ENCODE measurements around the gene ZNF48.

ZNF48 gene

DNA sequence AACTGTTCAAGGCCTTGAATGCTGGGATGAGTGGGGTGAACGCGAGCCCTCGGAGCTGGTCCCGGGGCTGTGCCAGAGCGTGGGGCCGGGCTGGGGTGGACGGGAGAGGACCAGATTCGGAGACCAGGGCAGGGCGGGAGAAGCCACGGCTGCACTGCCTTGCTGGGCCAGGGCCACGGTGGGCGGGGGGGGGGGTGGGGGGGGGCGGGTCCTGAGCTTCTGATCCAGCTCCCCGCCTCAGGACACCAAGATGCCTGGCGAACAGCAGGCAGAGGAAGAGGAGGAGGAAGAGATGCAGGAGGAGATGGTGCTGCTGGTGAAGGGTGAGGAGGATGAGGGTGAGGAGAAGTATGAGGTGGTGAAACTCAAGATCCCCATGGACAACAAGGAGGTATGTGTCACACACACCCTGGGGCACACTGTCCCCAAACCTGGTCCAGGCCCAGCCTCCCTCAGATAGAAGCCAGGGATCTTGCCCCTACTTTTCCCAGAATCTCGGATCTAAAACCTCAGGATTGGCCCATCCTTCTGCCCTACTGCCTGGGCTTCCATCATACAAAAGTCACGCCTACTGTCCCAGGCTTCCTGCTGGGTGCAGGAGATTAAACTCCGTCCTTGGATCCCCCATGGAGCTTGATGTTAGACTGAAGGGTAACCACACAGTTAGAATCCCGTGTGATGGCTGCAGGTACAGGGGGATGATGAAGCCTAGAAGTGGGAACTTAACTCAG is 12.7 kb downstream of the ZNF48 start:
- DNase-seq, result no peak

DNA sequence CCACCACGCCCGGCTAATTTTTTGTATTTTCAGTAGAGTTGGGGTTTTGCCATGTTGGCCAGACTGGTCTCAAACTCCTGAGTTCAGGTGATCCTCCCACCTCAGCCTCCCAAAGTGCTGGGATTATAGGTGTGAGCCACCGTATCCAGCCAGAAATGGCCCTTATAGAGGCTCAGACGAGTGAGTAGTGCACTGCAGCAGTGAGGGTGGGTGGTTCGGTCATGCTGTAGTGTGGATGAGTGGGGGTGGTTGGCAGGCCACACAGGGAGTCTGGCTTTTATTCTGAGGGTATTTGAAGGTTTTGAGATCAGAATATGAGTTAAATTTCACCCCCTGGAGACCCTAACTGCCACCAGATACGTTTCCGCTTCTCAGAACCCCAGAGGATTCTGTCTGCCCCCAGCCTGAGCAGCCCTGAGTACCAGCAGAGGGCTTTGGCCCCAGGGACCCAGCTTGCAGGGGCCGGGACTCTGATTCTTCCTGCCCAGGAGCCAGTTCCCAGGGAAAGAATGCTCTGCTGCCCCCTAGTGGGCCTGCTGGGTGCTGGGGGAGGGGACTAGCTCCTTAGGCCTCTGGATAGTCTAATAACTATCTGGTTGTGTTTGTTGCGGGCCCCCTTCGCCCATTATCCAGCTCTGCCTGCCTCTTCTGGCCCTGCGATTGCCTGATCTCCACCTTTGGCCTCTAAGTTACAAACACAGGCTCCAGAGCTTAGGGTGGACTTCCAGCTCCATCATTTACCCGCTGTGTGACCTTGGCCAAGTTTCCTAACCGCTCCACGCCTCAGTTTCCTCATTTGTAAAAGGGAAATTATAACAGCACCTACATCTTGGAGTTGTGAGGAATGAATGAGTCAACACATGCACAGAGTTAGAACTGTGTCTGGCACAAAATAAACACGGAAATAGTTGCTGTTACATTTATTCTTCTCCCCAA is 14.2 kb downstream of the ZNF48 start:
- DNase-seq, result peak; percentile 92 to 96 (median 95)

DNA sequence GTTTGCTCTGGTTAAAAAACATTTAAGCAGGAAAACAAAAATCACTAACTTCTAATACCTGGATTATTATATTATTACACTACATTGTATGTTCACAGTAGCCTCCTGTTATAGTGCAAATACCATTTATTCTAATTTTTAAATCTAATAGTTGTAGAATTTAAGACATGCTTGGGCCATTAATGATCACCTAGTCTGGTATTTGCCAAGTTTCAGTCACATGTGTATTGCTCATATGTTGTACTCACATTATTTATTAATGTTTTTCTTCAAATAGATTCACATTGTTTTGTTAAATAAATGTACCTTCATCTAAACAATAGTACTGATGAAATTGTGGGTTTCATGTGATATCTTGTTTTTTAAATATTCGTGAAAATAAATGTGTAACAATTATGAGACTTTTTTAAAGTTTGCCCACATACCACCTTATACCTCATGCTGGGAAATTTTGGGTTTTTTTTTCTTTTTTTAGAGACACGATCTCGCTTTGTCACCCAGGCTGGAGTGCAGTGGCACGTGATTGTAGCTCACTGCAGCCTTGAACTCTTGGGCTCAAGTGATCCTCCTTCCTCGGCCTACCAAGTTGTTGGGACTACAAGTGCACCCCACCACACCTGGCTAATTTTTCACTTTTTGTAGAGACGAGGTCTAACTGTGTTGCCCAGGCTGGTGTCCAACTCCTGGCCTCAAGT is 18.0 kb downstream of the ZNF48 start:
- DNase-seq, result no peak

DNA sequence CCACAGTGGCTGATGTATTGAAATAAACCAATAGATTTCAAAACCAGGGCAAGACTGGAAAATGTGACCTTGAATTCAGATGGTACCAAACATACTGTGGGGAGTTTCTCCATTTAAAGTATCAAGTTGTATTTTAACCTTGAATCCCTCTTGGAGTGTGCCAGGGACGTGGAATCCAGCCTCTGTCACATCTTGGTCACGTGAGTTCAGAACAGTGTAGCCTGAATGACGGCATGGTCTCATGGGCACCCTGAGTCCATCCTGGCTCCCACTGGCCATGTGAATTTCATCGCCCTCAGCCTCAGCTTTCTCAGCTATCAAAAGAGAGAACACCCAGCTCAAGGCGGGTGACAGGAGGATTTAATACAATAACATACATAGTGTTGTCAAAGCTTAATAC is 18.9 kb downstream of the ZNF48 start:
- DNase-seq, result no peak

DNA sequence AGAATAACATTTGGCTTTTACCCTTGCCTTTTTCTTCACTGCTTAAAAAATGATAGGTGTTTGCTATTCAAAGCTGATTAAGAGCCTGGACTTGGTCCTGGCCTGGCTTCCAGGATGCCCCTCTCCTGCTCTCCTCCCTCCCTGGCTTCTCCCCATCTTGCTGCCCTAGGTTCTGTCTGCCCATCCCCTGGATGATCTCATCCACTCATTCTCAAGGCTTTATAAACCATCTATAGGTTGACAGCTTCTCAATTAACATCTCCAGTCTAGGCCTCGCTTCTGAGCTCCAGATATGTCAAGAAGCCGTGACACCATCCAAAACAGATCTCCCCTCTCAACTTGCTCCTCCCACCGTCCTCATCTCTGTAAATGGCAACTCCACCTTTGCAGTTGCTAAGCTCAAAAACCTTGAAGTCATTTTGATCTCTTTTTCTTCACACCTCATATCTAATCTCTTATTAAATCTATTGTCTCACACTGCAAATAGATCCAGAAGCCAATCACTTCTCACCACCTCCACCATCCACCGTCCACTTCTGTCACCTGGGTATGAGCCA is 20.9 kb downstream of the ZNF48 start:
- DNase-seq, result no peak

DNA sequence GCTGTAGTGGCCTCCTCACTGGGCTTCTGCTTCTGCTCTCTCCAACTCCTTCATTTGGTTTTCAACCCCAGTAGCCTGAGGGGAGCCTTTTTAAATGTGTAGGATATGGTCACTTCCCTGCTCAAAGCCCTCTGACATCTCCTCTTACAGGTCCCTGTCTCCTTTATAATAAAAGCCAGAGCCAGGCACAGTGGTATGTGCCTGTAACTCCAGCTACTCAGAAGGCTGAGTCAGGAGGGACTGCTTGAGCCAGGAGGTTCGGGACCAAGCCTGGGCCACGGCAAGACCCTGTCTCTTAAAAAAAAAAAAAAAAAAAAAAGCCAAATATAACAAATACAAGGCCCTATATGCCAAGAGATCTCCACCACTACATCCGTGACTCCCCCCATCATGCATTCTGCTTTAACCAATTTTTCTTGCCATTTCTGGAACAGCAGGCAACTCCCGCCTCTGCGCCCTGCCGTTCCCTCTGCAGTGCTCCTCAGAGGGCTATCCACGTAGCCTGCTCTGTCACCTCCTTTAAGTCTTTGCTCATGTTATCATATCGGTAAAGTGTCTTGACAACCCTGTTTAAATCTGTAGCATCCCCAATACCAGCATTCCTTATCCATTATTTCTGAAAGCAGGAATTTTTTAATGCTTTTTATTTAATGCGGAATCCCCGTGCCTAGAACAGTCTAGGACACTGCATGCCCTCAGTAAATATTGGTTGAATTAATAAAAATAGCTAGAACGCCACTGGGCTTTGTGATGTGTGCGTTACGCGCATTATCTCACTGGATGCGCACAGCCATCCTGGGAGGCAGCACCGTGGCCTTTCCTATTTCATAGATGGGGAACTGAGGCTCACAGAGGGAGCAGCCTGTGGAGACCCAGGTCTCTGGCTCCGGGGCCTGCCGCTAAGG is 21.7 kb downstream of the ZNF48 start:
- no peak for DNase-seq

DNA sequence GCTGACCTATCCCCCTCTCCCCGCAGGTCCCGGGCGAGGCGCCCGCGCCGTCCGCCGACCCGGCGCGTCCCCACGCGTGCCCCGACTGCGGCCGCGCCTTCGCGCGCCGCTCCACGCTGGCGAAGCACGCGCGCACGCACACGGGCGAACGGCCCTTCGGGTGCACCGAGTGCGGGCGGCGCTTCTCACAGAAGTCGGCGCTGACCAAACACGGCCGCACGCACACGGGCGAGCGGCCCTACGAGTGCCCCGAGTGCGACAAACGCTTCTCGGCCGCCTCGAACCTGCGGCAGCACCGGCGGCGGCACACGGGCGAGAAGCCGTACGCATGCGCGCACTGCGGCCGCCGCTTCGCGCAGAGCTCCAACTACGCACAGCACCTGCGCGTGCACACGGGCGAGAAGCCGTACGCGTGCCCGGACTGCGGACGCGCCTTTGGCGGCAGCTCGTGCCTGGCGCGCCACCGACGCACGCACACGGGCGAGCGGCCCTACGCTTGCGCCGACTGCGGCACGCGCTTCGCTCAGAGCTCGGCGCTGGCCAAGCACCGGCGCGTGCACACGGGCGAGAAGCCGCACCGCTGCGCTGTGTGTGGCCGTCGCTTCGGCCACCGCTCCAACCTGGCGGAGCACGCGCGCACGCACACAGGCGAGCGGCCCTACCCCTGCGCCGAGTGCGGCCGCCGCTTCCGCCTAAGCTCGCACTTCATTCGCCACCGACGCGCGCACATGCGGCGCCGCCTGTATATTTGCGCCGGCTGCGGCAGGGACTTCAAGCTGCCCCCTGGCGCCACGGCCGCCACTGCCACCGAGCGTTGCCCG is 22.5 kb downstream of the ZNF48 start:
- peak; percentile 84 to 91 (median 90) for DNase-seq

DNA sequence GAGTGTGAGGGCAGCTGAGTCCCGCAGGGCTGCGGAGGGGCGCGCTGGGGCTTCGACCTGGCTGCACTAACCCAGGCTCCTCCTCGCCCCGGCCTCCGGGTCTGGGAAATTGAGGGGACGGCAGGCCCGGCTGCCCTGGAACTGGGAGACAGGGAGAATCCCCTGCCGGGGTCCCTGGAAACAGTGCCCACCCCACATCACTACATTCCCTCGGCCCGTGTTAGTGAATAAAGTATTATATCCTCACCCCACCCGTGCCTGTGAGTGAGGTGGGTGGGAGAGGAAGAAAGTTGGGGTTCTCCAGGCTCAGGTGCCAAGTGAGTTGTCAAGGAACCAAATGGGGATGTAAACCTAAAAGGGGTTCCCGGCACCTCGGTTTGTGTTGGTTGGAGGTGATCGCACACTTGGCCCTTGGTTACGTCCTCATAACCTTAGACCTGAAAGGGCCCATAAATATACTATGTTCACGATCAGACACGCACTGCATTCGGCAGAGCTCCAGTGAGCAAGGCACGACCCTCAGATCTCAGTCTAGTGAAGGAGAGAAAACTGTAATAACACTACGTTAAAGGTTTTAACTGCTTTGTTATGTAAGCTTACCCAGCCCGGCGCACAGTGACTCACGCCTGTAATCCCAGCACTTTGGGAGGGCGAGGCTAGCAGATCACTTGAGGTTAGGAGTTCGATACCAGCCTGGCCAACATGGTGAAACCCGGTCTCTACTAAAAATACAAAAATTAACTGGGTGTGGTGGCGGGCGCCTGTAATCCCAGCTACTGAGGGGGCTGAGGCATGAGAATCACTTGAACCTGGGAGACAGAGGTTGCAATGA is 23.3 kb downstream of the ZNF48 start:
- DNase-seq, result peak in 2 of 3 donors; percentile 16 to 25

DNA sequence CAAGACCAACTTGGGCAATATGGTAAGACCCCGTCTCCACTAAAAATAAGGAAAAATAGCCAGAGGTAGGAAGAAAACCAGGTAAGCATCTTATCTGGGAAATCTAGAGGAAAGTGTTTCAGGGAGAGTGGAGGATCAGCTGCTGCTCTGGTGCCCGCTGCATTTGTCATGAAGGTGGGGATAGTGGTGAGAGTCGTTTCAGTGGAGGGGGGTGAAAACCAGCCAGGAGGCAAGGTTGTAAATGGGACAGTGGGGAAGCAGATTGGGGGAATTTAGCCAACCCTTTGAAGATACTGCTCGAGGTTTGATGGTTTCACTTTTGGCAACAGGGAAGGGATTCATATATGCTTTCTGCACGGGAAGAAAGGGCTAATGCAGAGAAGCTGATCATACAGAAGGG is 25.8 kb downstream of the ZNF48 start:
- no peak for DNase-seq

DNA sequence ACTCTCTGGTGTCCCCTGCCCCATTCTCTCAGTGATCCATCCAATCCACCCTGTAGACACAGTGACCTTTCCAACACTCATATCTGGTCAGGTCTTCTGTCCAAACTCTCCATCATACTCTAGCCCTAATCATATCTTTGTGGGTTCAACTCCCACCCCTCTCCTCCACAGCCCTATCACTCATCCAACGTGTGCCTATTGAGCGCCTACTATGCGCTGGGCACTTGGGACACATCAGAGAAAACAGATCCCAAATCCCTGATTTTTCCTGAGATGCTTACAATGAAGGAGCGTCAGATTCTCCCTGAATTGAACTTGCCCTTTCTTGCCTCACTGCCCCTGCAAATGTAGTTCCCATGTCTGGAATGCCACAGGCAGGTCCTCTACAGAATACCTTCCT is 32.8 kb downstream of the ZNF48 start:
- no peak for DNase-seq

DNA sequence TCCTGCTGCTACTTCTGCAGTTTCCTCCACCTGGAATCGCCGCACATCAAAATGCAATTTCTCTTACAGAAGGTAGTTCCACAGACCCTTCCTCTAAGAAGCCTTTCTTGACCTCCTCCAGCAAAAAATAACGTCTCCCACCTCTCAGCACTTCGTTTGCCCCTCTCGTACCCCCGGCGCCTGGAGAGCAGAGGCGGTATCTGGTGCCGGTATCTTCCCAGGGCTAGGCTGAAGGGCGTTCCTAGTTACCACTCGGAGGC is 34.1 kb downstream of the ZNF48 start:
- DNase-seq, result no peak

DNA sequence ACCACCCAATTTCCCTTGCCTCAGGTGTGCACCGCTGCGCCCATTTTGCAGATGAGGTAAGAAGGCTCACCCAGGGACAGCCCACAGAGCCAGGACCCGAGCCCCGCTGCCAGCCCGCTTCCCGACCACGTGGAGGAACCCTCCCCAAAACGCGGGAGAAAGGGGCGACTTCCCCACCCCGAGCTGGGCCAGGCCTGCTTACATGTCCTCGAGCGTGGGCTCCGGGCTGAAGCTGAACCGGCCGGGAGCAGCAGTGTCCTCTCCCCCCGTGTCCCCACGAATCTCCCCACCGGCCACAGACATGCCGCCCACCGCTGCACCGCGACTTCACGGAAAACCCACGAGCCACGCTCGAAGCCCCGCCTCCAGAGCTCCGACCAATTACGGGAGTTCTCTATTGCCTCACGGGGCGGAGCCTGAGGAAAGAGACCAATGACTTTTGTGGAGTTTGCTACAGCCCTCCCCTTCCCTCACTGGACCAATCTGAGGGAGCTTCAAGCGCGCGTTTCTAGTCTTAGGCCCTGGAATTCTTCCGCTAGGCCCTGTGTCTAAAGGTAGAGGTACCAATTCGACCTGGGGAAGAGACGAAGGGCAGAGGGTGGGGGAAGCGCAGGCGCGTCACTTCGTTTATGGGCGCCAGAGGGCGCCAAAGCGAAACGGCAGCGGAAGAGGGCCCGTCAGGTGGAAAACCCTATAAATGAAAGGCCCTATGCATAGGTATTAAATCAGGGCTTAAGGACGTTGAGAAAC is 34.6 kb downstream of the ZNF48 start, which contains the start of gene DCTPP1:
Gene DCTPP1 (minus strand): TSS at position 353 of the 750 bp plus-strand sequence. CDS start 50 bp downstream, at position 303.
- peak; percentile 97 to 98 (median 98) for DNase-seq

DNA sequence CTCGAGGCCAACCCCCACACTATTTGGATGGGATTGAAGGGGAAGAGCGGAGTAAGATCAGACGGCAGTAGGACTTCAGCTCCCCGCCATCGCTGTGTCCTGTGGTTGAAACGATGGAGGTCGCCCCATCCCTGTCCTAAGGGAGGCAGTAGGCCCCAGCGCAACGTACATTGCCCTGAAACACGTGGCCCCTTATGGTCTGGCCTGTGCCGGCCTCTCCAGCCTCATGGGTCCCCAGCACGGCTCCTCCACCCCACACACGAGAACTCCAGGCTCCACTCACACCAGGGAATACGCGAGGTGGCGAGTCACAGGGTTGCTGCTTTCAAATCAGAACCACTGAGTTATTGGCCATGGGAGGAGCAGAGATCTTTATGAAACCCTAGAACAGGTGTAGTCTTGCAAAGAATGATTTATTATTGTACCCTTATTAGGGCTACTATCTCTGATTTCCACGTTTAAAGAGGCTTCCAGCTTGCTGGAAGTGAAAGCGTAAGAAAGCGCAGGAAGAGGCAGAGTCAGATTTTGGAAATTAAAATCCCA is 35.3 kb downstream of the ZNF48 start:
- peak in 1 of 3 donors; percentile 18 for DNase-seq

DNA sequence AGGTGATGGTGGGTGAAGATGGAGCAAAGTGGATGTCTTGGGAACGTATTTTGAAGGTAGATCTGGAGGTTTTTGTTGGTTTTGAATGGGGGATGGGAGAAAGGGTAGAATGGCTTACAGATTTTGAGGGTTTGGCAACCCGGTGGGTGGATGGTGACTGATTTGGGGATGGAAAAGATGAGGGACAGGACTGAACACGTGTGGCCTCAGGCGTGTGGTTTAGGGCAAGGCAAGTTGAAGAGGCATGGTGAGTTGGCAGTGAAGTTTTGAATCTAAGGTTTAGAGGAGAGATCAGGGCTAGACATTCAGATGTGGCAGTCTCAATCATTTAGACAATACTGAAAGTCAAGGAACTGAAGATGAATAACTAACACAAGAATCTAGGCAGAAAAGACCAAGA is 39.6 kb downstream of the ZNF48 start:
- DNase-seq, result no peak

DNA sequence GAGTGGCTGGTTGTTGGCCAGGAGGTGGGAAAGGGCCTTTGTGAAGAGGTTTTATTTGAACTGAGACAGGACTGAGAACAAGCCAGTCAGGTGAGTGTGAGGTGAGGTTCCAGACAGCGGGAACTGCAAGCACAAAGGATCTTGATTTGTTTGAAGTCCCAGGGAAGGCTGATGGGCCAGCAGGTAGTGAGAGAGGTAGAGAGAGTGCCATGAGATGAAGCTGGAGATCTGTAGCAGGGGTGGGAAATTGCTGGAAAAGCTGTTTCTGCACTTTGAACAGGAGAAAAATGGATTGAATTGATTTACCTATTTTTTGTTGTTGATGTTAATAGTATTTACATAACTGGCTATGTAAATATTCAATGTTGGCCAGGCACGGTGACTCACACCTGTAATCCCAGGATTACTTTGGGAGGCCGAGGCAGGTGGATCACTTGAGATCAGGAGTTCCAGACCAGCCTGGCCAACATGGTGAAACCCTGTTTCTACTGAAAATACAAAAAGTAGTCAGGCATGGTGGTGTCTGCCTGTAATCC is 42.4 kb downstream of the ZNF48 start:
- no peak for DNase-seq

DNA sequence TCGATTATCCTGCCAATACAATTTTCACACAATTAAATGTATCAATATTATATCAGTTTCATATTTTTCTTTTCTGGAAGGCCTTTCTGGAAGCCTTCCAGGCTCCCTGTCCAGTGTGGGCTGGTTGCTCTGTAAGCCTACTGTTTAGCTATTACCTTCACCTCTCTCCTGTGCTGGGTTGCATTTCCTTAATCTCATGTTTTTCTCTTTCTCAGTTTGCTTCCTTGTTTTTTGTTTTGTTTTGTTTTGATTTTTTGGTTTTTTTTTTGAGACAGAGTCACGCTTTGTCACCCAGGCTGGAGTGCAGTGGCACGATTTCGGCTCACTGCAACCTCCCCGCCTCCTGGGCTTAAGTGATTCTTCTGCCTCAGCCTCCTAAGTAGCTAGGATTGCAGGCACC is 43.6 kb downstream of the ZNF48 start:
- no peak for DNase-seq

DNA sequence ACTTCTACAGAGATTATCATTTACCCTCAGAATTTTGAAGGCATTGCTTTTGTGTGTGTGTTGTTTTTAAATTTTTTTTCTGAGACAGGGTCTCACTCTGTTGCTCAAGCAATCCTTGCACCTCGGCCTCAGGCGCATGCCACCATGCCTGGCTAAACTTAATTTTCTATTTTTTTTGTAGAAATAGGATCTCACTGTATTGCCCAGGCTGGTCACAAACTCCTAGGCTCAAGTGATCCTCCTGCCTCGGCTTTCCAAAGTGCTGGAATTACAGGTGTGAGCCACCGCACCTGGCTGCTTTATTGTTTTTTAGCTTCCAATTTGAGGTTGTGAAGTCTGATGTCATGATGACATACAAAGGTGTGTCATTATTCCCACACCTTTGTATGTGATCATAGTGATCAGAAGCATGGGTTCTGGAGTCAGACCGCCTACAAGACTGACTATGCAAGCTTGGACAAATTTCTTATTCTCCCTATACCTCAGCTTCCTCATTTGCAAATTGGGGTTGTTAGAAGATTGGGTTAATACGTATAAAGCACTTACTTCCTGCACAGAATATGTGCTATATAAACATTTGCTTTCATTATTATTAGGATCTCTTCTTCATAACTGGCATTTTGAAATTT is 44.6 kb downstream of the ZNF48 start:
- peak; percentile 72 to 84 (median 84) for DNase-seq

DNA sequence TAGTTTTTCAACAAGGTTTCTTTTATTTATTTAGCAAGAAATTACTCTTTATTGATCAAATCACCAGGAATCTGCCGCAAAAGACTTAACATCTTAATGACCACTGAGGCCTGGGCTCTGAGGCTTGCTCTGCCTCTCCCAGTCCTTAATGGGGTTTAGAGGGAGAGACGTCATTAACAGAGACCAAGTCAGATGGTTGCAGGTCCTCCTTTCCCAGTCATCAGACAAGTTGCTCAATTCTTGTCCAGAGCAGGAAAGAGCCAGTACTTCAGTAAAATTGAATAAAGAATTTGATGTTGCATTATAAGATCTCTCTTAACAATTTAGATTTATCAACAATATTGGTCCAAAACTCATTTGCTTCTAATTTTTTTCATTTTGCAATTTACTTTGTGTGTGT is 48.4 kb downstream of the ZNF48 start:
- peak; percentile 54 to 59 (median 57) for DNase-seq

Data from suppressor macrophage treated with lipopolysaccharide for 1 hour (primary cell).